Loucy (cell line): ENCODE measurements around the gene CUX1.

ENCODE experiments used
- H2AFZ ChIP-seq: fragments of 200-600 bp; sonication (generic); 2 replicates; pipeline ENCODE4 v1.6.0; 2016; ENCODE audit warnings: antibody characterized with exemption, mild to moderate bottlenecking, low read length, moderate library complexity
- H3F3A ChIP-seq: fragments of 200-600 bp; 2 replicates; pipeline ENCODE4 v1.6.0; 2016; ENCODE audit warnings: antibody characterized with exemption, low read depth, mild to moderate bottlenecking
- H3K27me3 ChIP-seq: fragments of 200-600 bp; sonication (generic); 2 replicates; pipeline ENCODE4 v1.6.1; 2014; ENCODE audit warnings: low read length, mild to moderate bottlenecking; ENCODE audit not compliant: insufficient read depth, poor library complexity, severe bottlenecking
- H3K36me3 ChIP-seq: fragments of 200-600 bp; sonication (generic); 2 replicates; pipeline ENCODE4 v1.6.1; 2016; ENCODE audit warnings: low read length; ENCODE audit not compliant: insufficient read depth
- H3K4me1 ChIP-seq: fragments of 200-600 bp; sonication (generic); 2 replicates; pipeline ENCODE4 v1.5.1; 2014; ENCODE audit warnings: low read length, mild to moderate bottlenecking; ENCODE audit not compliant: insufficient read depth, poor library complexity, severe bottlenecking
- H3K4me2 ChIP-seq: fragments of 200-600 bp; sonication (generic); 2 replicates; pipeline ENCODE4 v1.6.0; 2014; ENCODE audit warnings: antibody characterized with exemption, low read length, low read depth, mild to moderate bottlenecking; ENCODE audit not compliant: poor library complexity, severe bottlenecking
- H3K4me3 ChIP-seq: fragments of 200-600 bp; sonication (generic); 2 replicates; pipeline ENCODE4 v1.5.1; 2014; ENCODE audit warnings: low read length, mild to moderate bottlenecking, mixed read lengths; ENCODE audit not compliant: poor library complexity, severe bottlenecking
- H3K79me2 ChIP-seq: fragments of 200-600 bp; sonication (generic); 2 replicates; pipeline ENCODE4 v1.6.1; 2014; ENCODE audit warnings: low read length; ENCODE audit not compliant: insufficient read depth
- H3K9ac ChIP-seq: fragments of 200-600 bp; sonication (generic); 2 replicates; pipeline ENCODE4 v1.6.0; 2014; ENCODE audit warnings: mild to moderate bottlenecking, low read depth, low read length, moderate library complexity; ENCODE audit not compliant: poor library complexity, severe bottlenecking
- H3K9me2 ChIP-seq: fragments of 200-600 bp; sonication (generic); replicated peaks from 2 replicates; pipeline ENCODE4 v1.6.1; 2016; ENCODE audit warnings: low read depth, low read length, mixed read lengths
- H3K9me3 ChIP-seq: fragments of 200-600 bp; sonication (generic); 2 replicates; pipeline ENCODE4 v1.6.1; 2014; ENCODE audit warnings: mild to moderate bottlenecking, antibody characterized with exemption, low read length, low read depth; ENCODE audit not compliant: insufficient read depth
- H4K20me1 ChIP-seq: fragments of 200-600 bp; sonication (generic); 2 replicates; pipeline ENCODE4 v1.6.0; 2014; ENCODE audit warnings: antibody characterized with exemption, low read length, mild to moderate bottlenecking; ENCODE audit not compliant: insufficient read depth, poor library complexity, severe bottlenecking
- EZH2phosphoT487 ChIP-seq: fragments of 200-600 bp; IDR thresholded peaks from 2 replicates; pipeline ENCODE4 v1.6.1; 2018; ENCODE audit warnings: antibody characterized with exemption, mild to moderate bottlenecking, moderate library complexity, borderline replicate concordance
- TF ChIP-seq, protein P1 (sequence below): fragments of 200-600 bp; sonication (generic); conservative IDR thresholded peaks from 2 replicates; pipeline ENCODE4 v1.5.1; 2014; ENCODE audit warnings: mild to moderate bottlenecking, antibody characterized with exemption, low read length

Gene CUX1

GRCh38 chr7:102268635-102269034, 451.2 kb downstream of the CUX1 start:
- H3K36me3 ChIP-seq = no peaks in the 10 kb centered on the region
- H3K4me3 ChIP-seq = no peak overlapping the region
- no peaks in the 10 kb centered on the region for H3K4me1 ChIP-seq
- H3K79me2 ChIP-seq = no peaks in the 10 kb centered on the region
- H3F3A ChIP-seq = no peaks in the 10 kb centered on the region
- no peaks in the 10 kb centered on the region for H3K9me3 ChIP-seq
- no peak for TF ChIP-seq EZH2phosphoT487
- TF ChIP-seq, protein P1, sequence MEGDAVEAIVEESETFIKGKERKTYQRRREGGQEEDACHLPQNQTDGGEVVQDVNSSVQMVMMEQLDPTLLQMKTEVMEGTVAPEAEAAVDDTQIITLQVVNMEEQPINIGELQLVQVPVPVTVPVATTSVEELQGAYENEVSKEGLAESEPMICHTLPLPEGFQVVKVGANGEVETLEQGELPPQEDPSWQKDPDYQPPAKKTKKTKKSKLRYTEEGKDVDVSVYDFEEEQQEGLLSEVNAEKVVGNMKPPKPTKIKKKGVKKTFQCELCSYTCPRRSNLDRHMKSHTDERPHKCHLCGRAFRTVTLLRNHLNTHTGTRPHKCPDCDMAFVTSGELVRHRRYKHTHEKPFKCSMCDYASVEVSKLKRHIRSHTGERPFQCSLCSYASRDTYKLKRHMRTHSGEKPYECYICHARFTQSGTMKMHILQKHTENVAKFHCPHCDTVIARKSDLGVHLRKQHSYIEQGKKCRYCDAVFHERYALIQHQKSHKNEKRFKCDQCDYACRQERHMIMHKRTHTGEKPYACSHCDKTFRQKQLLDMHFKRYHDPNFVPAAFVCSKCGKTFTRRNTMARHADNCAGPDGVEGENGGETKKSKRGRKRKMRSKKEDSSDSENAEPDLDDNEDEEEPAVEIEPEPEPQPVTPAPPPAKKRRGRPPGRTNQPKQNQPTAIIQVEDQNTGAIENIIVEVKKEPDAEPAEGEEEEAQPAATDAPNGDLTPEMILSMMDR = no peak
- no peaks in the 10 kb centered on the region for H3K27me3 ChIP-seq
- no peak overlapping the region for H2AFZ ChIP-seq
- no peak overlapping the region for H3K4me2 ChIP-seq
- H4K20me1 ChIP-seq = no peaks in the 10 kb centered on the region
- H3K9me2 ChIP-seq = no peaks in the 10 kb centered on the region
- H3K9ac ChIP-seq = no peak overlapping the region

GRCh38 chr7:102270178-102270887, 452.9 kb downstream of the CUX1 start:
- no peak overlapping the region for H3K4me2 ChIP-seq
- no peaks in the 10 kb centered on the region for H4K20me1 ChIP-seq
- H3K4me3 ChIP-seq = no peak overlapping the region
- H3K9me2 ChIP-seq = no peaks in the 10 kb centered on the region
- no peaks in the 10 kb centered on the region for H3K36me3 ChIP-seq
- H3K9ac ChIP-seq = no peak overlapping the region
- no peaks in the 10 kb centered on the region for H3F3A ChIP-seq
- no peak overlapping the region for H2AFZ ChIP-seq
- no peaks in the 10 kb centered on the region for H3K9me3 ChIP-seq
- no peaks in the 10 kb centered on the region for H3K79me2 ChIP-seq
- no peaks in the 10 kb centered on the region for H3K4me1 ChIP-seq
- TF ChIP-seq EZH2phosphoT487 = no peak
- TF ChIP-seq, protein P1 = no peak
- H3K27me3 ChIP-seq = no peaks in the 10 kb centered on the region

GRCh38 chr7:102271158-102271798, 453.9 kb downstream of the CUX1 start:
- Histone ChIP-seq H3K27me3 (no peaks in the 10 kb centered on the region), H3K36me3 (no peaks in the 10 kb centered on the region), H4K20me1 (no peaks in the 10 kb centered on the region), H3K9me2 (no peaks in the 10 kb centered on the region), H3K9ac (no peak overlapping the region), H3K4me3 (no peak overlapping the region), H3K4me2 (no peak overlapping the region), H3K4me1 (no peaks in the 10 kb centered on the region), H3K9me3 (no peaks in the 10 kb centered on the region), H3K79me2 (no peaks in the 10 kb centered on the region), H3F3A (no peaks in the 10 kb centered on the region), H2AFZ (no peak overlapping the region)
- TF ChIP-seq, protein P1 = no peak
- no peak for TF ChIP-seq EZH2phosphoT487
